ENCODE data around the gene DOC2A.

The DOC2A gene

DNA sequence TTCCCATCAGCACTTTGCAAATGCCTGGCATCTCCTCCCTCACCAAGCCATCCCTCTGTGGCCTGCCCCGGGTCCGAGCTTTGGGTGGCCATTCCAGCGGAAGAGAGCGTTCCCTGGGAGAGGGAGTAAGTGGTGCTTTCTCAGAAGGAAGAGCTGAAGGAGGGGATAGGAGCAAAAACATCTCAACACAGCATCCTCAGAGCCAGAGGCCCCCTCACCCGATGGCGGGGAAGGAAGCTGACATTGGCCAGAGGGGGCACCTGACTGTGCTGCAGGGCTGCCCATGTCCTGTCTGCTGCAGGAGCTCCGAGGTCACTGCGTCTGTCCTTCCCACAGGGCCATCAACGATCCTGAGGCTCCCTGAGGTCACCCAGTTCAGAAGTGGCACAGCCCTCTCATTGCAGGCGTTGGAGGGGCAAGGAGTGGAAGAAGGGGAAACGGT lies 20.7 kb upstream of the DOC2A start:
- Histone ChIP-seq H3K9me3 (ENCODE audit: control insufficient read depth, insufficient read depth, low read depth, low read length) (no peaks in the 10 kb centered on the region), H3K4me3 (ENCODE audit: low read depth, low read length) (no peak overlapping the region), H3K36me3 (ENCODE audit: control insufficient read depth in 2 of 2, insufficient read depth in 1 of 2, low read length in 2 of 2) (no peaks in the 10 kb centered on the region), H3K4me1 (ENCODE audit: control insufficient read depth, insufficient read depth, low read length) (no peaks in the 10 kb centered on the region), H3K27ac (ENCODE audit: extremely low read depth, low read depth, low read length) (no peak overlapping the region)
- ChIA-PET CTCF (interaction anchor here (0.6 to 2.3 kb wide), 50 partner anchors 8 to 1151 kb away, joined by 3 to 34 read pairs (median 4); partner anchors contain the start of genes ALDOA, C16orf92, HIRIP3 and HSD3B7), POLR2A (interaction anchor here (1.1 to 1.5 kb wide), 5 partner anchors 36 to 241 kb away, joined by 3 to 8 read pairs (median 4); partner anchors contain the start of genes HIRIP3, KIF22, PAGR1 and TAOK2)
- TF ChIP-seq ZNF585B (tag by site-specific recombination; IDR thresholded peaks at IDR 0.05): no peak
- TF ChIP-seq ZNF341 (tag by site-specific recombination; IDR thresholded peaks at IDR 0.05; ENCODE audit: low read depth): no peak
- TF ChIP-seq, protein P1, sequence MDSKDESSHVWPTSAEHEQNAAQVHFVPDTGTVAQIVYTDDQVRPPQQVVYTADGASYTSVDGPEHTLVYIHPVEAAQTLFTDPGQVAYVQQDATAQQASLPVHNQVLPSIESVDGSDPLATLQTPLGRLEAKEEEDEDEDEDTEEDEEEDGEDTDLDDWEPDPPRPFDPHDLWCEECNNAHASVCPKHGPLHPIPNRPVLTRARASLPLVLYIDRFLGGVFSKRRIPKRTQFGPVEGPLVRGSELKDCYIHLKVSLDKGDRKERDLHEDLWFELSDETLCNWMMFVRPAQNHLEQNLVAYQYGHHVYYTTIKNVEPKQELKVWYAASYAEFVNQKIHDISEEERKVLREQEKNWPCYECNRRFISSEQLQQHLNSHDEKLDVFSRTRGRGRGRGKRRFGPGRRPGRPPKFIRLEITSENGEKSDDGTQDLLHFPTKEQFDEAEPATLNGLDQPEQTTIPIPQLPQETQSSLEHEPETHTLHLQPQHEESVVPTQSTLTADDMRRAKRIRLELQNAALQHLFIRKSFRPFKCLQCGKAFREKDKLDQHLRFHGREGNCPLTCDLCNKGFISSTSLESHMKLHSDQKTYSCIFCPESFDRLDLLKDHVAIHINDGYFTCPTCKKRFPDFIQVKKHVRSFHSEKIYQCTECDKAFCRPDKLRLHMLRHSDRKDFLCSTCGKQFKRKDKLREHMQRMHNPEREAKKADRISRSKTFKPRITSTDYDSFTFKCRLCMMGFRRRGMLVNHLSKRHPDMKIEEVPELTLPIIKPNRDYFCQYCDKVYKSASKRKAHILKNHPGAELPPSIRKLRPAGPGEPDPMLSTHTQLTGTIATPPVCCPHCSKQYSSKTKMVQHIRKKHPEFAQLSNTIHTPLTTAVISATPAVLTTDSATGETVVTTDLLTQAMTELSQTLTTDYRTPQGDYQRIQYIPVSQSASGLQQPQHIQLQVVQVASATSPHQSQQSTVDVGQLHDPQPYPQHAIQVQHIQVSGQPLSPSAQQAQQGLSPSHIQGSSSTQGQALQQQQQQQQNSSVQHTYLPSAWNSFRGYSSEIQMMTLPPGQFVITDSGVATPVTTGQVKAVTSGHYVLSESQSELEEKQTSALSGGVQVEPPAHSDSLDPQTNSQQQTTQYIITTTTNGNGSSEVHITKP (tag by site-specific recombination; IDR thresholded peaks at IDR 0.05): peak; percentile 4; the same call in 1 of the 2 replicates
- TF ChIP-seq ZNF146 (tag by site-specific recombination; IDR thresholded peaks at IDR 0.05): no peak
- no peak for TF ChIP-seq ZFP37 (tag by site-specific recombination; IDR thresholded peaks at IDR 0.05)
- no peak for TF ChIP-seq ZBTB8A (tag by site-specific recombination; IDR thresholded peaks at IDR 0.05)
- TF ChIP-seq ZNF121 (tag by site-specific recombination; IDR thresholded peaks at IDR 0.05): no peak
- TF ChIP-seq, protein P2, sequence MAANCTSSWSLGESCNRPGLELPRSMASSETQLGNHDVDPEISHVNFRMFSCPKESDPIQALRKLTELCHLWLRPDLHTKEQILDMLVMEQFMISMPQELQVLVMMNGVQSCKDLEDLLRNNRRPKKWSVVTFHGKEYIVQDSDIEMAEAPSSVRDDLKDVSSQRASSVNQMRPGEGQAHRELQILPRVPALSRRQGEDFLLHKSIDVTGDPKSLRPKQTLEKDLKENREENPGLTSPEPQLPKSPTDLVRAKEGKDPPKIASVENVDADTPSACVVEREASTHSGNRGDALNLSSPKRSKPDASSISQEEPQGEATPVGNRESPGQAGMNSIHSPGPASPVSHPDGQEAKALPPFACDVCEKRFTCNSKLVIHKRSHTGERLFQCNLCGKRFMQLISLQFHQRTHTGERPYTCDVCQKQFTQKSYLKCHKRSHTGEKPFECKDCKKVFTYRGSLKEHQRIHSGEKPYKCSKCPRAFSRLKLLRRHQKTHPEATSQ (tag by site-specific recombination; IDR thresholded peaks at IDR 0.05): no peak
- TF ChIP-seq KLF1 (tag by site-specific recombination; IDR thresholded peaks at IDR 0.05): no peak
- no peak for TF ChIP-seq ZNF426 (tag by site-specific recombination; IDR thresholded peaks at IDR 0.05)
- TF ChIP-seq, protein P3, sequence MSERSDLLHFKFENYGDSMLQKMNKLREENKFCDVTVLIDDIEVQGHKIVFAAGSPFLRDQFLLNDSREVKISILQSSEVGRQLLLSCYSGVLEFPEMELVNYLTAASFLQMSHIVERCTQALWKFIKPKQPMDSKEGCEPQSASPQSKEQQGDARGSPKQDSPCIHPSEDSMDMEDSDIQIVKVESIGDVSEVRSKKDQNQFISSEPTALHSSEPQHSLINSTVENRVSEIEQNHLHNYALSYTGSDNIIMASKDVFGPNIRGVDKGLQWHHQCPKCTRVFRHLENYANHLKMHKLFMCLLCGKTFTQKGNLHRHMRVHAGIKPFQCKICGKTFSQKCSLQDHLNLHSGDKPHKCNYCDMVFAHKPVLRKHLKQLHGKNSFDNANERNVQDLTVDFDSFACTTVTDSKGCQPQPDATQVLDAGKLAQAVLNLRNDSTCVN (tag by site-specific recombination; optimal IDR thresholded peaks at IDR 0.05): peak; percentile 2
- no peak for TF ChIP-seq ZFP41 (tag by site-specific recombination; IDR thresholded peaks at IDR 0.05; ENCODE audit: borderline replicate concordance)
- TF ChIP-seq ZNF747 (tag by site-specific recombination; IDR thresholded peaks at IDR 0.05): no peak
- no peak for TF ChIP-seq ZNF10 (tag by site-specific recombination; IDR thresholded peaks at IDR 0.05)
- TF ChIP-seq OVOL3 (tag by site-specific recombination; IDR thresholded peaks at IDR 0.05): no peak
- no peak for TF ChIP-seq FEZF1 (tag by site-specific recombination; IDR thresholded peaks at IDR 0.05)

DNA sequence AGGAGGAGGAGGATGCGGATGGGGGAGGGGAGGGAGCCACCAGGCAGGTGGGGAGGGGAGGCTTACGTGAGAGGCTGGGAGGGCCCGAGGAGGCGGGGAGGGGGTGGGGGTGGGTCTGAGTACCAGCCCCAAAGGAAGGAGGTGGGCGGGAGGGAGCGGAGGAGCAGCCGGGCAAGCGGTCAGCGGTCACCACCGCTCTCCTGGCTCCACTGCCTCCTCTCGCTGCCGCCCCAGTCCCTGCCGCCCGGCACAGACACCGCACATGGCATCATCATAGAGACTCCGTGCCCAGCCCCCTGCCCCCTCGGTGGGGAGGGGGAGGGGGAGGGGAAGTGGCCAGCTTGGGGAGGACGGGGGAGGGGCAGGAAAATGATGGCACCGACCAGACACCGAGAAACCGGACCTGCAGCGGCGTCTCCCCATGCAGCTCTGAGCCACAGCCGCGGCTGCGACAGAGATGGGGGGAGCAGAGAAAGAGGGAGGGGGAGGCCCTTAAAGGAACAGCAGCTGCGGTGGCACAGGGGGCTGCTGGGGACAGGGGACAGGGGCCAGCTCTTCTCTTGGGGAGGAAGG lies 20.1 kb upstream of the DOC2A start, which contains the start of gene TLCD3B:
Gene TLCD3B, minus strand, starts transcription at position 431 of the 573 bp plus-strand sequence. CDS start 744 bp downstream, outside the sequence.
- Histone ChIP-seq H3K36me3 (ENCODE audit: control insufficient read depth in 2 of 2, insufficient read depth in 1 of 2, low read length in 2 of 2) (no peaks in the 10 kb centered on the region), H3K4me3 (ENCODE audit: low read depth, low read length) (peak within 1 kb of the TSS; percentile 9; the same call in 1 of the 2 replicates), H3K27ac (ENCODE audit: extremely low read depth, low read depth, low read length) (no peak within 1 kb of the TSS), H3K4me1 (ENCODE audit: control insufficient read depth, insufficient read depth, low read length) (no peaks in the 10 kb centered on the region), H3K9me3 (ENCODE audit: control insufficient read depth, insufficient read depth, low read depth, low read length) (no peaks in the 10 kb centered on the region)
- POLR2A ChIA-PET: interaction anchor here (1.3 to 1.5 kb wide), 2 partner anchors 57 to 241 kb away, joined by 5 to 8 read pairs; partner anchors contain the start of genes KIF22 and TAOK2
- CTCF ChIA-PET: interaction anchor here (0.6 to 2.3 kb wide), 22 partner anchors 8 to 955 kb away, joined by 3 to 34 read pairs (median 5); partner anchors contain the start of genes ALDOA, C16orf92, HSD3B7 and KCTD13
- TF ChIP-seq TRIM28 (IDR thresholded peaks at IDR 0.05; ENCODE audit: borderline replicate concordance, low read length) (no peak), GLIS2 (tag by site-specific recombination; IDR thresholded peaks at IDR 0.05) (no peak), ZNF112 (tag by site-specific recombination; IDR thresholded peaks at IDR 0.05) (no peak), HOXC10 (CRISPR knock-in tag; IDR thresholded peaks at IDR 0.05) (no peak), ZNF174 (tag by site-specific recombination; IDR thresholded peaks at IDR 0.05) (no peak), ZFP37 (tag by site-specific recombination; IDR thresholded peaks at IDR 0.05) (no peak), ZNF341 (tag by site-specific recombination; IDR thresholded peaks at IDR 0.05; ENCODE audit: low read depth) (peak; percentile 65)
- TF ChIP-seq, protein P4, sequence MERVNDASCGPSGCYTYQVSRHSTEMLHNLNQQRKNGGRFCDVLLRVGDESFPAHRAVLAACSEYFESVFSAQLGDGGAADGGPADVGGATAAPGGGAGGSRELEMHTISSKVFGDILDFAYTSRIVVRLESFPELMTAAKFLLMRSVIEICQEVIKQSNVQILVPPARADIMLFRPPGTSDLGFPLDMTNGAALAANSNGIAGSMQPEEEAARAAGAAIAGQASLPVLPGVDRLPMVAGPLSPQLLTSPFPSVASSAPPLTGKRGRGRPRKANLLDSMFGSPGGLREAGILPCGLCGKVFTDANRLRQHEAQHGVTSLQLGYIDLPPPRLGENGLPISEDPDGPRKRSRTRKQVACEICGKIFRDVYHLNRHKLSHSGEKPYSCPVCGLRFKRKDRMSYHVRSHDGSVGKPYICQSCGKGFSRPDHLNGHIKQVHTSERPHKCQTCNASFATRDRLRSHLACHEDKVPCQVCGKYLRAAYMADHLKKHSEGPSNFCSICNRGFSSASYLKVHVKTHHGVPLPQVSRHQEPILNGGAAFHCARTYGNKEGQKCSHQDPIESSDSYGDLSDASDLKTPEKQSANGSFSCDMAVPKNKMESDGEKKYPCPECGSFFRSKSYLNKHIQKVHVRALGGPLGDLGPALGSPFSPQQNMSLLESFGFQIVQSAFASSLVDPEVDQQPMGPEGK (tag by site-specific recombination; IDR thresholded peaks at IDR 0.05): peak; percentile 43; the same call in 1 of the 2 replicates
- TF ChIP-seq, protein P5, sequence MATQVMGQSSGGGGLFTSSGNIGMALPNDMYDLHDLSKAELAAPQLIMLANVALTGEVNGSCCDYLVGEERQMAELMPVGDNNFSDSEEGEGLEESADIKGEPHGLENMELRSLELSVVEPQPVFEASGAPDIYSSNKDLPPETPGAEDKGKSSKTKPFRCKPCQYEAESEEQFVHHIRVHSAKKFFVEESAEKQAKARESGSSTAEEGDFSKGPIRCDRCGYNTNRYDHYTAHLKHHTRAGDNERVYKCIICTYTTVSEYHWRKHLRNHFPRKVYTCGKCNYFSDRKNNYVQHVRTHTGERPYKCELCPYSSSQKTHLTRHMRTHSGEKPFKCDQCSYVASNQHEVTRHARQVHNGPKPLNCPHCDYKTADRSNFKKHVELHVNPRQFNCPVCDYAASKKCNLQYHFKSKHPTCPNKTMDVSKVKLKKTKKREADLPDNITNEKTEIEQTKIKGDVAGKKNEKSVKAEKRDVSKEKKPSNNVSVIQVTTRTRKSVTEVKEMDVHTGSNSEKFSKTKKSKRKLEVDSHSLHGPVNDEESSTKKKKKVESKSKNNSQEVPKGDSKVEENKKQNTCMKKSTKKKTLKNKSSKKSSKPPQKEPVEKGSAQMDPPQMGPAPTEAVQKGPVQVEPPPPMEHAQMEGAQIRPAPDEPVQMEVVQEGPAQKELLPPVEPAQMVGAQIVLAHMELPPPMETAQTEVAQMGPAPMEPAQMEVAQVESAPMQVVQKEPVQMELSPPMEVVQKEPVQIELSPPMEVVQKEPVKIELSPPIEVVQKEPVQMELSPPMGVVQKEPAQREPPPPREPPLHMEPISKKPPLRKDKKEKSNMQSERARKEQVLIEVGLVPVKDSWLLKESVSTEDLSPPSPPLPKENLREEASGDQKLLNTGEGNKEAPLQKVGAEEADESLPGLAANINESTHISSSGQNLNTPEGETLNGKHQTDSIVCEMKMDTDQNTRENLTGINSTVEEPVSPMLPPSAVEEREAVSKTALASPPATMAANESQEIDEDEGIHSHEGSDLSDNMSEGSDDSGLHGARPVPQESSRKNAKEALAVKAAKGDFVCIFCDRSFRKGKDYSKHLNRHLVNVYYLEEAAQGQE (tag by site-specific recombination; IDR thresholded peaks at IDR 0.05): no peak
